Sigmoid colon (tissue), 7 donors: Measurements from ENCODE around the gene CMKLR1. TPM values are rescaled to one million over a fixed set of nuclear protein-coding genes. Genes with fewer than 3 reads are reported as not detected.

Source experiments
- DNase-seq: peaks from one replicate; pipeline ENCODE4 v3.0.0-alpha.2; 2019
- H3K27ac ChIP-seq, 4 donors: fragments of 200-600 bp; sonication (generic); one replicate each; pipeline ENCODE4 v1.5.1; 2016 to 2019; ENCODE audit warnings: mild to moderate bottlenecking in 1 of 4
- H3K27me3 ChIP-seq, 3 donors: fragments of 200-600 bp; sonication (generic); one replicate each; pipeline ENCODE4 v1.5.1; 2019; ENCODE audit warnings: mild to moderate bottlenecking in 1 of 3
- H3K36me3 ChIP-seq, 4 donors: fragments of 200-600 bp; sonication (generic); one replicate each; pipeline ENCODE4 v1.5.1; 2016 to 2019
- H3K4me1 ChIP-seq, 4 donors: fragments of 200-600 bp; sonication (generic); one replicate each; pipeline ENCODE4 v1.5.1; 2017 to 2019
- H3K4me3 ChIP-seq, 4 donors: fragments of 200-600 bp; sonication (generic); one replicate each; pipeline ENCODE4 v1.5.1; 2017 to 2019; ENCODE audit warnings: mild to moderate bottlenecking in 2 of 4, moderate library complexity in 1 of 4
- H3K9me3 ChIP-seq, 4 donors: fragments of 200-600 bp in 3 of 4; sonication (generic) in 3 of 4; one replicate each; pipeline versions ENCODE4 v1.5.1 to v1.6.1; 2013 to 2019
- EP300 ChIP-seq, 4 donors: sonication (generic); formaldehyde crosslinking; IDR thresholded peaks; one replicate each; pipeline ENCODE4 v1.6.1; 2017; ENCODE audit warnings: antibody characterized with exemption in 4 of 4
- POLR2A ChIP-seq, 2 donors: fragments of 450-650 bp; IDR thresholded peaks; one replicate each; pipeline ENCODE4 v1.6.1; 2016; ENCODE audit warnings: antibody characterized with exemption in 2 of 2, mild to moderate bottlenecking in 2 of 2, moderate library complexity in 2 of 2
- POLR2AphosphoS5 ChIP-seq, 4 donors: sonication (generic); formaldehyde crosslinking; IDR thresholded peaks; one replicate each; pipeline ENCODE4 v1.6.1; 2017; ENCODE audit warnings: antibody characterized with exemption in 4 of 4
- WGBS, 2 donors: extraction: QIAGEN DNeasy Blood & Tissue Kit; methylation state at CpG; one replicate each; pipeline ENCODE4 v1.1.7; 2013; 5-methylcytosine and 5-hydroxymethylcytosine counted together
- intact Hi-C: fragments of 100-400 bp; cut with DNase I; formaldehyde crosslinking; loops from one replicate; pipeline ENCODE4 v1.15.1; 2023
- polyA plus RNA-seq, 3 donors: library from polyadenylated mRNA; stranded (reverse); fragments of 200-250 nt; gene quantifications; one replicate each; pipeline ENCODE4 v1.2.3, GENCODE V29; 2013
- total RNA-seq, 4 donors: library from RNA; depleted of rRNA; stranded (reverse); fragments of >200 nt; gene quantifications; one replicate each; pipeline ENCODE4 v1.1.0, GENCODE V29; 2016
- TF ChIP-seq, protein P1 (sequence below), 4 experiments: fragments of 450-650 bp in 3 of 4; fragments of 200-600 bp in 1 of 4; IDR thresholded peaks; one replicate each; pipeline ENCODE4 v1.5.1; 2016 to 2019; ENCODE audit warnings: antibody characterized with exemption in 4 of 4, mild to moderate bottlenecking in 3 of 4, moderate library complexity in 2 of 4
- donor health status: healthy with polysubstance abuse.
- donor health status: Bipolar disorder and iron deficiency.
- donor health status: healthy.

Gene CMKLR1
- total and polyA plus RNA-seq, 7 donors: 3.0 to 14.8 (median 10.0) TPM

DNA sequence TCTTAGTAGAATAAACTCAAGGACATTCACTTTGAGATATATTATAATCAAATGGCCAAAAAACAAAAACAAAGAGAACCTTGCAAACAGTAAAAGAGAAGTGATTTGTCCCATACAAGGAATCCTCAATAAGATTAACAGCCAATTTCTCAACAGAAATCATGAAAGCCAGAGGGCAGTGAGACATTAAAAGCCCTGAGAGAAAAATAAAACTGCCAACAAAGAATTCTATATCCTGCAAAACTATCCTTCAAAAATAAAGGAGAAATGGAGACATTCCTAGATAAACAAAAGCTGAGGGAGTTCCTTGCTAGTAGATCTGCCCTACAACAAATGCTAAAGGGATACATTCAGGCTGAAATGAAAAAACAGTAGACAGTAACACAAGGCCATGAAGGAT lies 78.1 kb downstream of the CMKLR1 start:
- H3K27me3 ChIP-seq: no peaks in the 10 kb centered on the region
- H3K36me3 ChIP-seq: no peaks in the 10 kb centered on the region
- H3K9me3 ChIP-seq: peaks cover 0 to 4% (median 2%) of the 10 kb centered on the region in 4 donors
- H3K27ac ChIP-seq: no peak overlapping the region
- no peaks in the 10 kb centered on the region for H3K4me1 ChIP-seq
- no peak for DNase-seq
- intact Hi-C loops: no loop called here
- H3K4me3 ChIP-seq: no peak overlapping the region
- TF ChIP-seq, protein P1, sequence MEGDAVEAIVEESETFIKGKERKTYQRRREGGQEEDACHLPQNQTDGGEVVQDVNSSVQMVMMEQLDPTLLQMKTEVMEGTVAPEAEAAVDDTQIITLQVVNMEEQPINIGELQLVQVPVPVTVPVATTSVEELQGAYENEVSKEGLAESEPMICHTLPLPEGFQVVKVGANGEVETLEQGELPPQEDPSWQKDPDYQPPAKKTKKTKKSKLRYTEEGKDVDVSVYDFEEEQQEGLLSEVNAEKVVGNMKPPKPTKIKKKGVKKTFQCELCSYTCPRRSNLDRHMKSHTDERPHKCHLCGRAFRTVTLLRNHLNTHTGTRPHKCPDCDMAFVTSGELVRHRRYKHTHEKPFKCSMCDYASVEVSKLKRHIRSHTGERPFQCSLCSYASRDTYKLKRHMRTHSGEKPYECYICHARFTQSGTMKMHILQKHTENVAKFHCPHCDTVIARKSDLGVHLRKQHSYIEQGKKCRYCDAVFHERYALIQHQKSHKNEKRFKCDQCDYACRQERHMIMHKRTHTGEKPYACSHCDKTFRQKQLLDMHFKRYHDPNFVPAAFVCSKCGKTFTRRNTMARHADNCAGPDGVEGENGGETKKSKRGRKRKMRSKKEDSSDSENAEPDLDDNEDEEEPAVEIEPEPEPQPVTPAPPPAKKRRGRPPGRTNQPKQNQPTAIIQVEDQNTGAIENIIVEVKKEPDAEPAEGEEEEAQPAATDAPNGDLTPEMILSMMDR (IDR thresholded peaks at IDR 0.05): no peak
- TF ChIP-seq POLR2AphosphoS5 (IDR thresholded peaks at IDR 0.05) (no peak), EP300 (IDR thresholded peaks at IDR 0.05) (no peak), POLR2A (IDR thresholded peaks at IDR 0.05) (no peak)

DNA sequence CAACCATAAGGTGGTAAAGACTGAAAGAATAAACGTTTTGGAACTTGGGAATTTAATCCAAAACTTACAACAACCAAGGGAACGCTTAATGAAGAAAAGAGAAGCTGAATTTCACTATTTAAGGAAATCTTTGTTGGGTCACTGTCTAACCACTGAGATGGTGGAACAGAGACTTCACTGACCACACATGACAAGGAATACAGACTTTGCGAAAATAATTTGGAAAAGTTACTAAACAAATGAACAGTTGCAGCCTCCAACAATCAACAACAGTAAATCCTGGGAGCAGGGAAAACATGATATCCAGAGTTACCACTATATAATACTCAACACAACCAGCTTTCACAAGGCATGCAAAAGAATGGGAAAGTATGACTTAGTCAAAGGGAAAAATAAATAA lies 79.1 kb downstream of the CMKLR1 start:
- DNase-seq: no peak
- WGBS, 2 donors: 43 to 71% methylated on average over 3 of the region's 3 CpGs
- Histone ChIP-seq H3K9me3 (peaks cover 0 to 4% (median 2%) of the 10 kb centered on the region in 4 donors), H3K36me3 (no peaks in the 10 kb centered on the region), H3K27me3 (no peaks in the 10 kb centered on the region), H3K4me3 (no peak overlapping the region), H3K27ac (no peak overlapping the region), H3K4me1 (no peaks in the 10 kb centered on the region)
- intact Hi-C loops: no loop called here
- TF ChIP-seq POLR2AphosphoS5 (IDR thresholded peaks at IDR 0.05): no peak
- no peak for TF ChIP-seq EP300 (IDR thresholded peaks at IDR 0.05)
- no peak for TF ChIP-seq POLR2A (IDR thresholded peaks at IDR 0.05)
- TF ChIP-seq, protein P1 (IDR thresholded peaks at IDR 0.05): no peak

DNA sequence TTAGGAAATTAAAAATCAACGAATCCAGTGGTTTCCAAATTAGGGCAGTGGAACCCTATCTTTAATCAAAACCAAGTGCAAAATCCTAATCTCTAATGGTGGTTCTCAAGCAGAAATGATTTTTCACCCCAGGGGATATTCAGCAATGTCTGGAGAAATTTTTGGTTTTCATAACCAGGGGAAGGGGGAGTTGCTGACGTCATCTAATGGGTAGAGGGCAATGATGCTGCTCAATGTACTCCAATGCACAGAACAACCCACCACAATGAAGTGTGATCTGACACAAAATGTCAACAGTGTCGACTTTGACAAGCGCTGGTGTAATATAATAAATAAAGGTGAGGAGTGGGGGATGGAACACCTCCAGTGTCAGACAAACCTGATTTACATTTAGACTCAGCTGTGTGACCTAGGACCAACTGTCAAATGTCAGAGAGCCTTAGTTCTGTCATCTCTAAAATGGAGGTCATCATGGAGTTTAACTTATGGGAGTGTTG lies 81.5 kb downstream of the CMKLR1 start:
- Histone ChIP-seq H3K27ac (no peak overlapping the region), H3K4me3 (no peak overlapping the region), H3K27me3 (peaks cover 0 to 15% (median 0%) of the 10 kb centered on the region in 3 donors), H3K9me3 (peaks cover 0 to 4% (median 2%) of the 10 kb centered on the region in 4 donors), H3K4me1 (no peaks in the 10 kb centered on the region), H3K36me3 (no peaks in the 10 kb centered on the region)
- no peak for DNase-seq
- WGBS, 2 donors: 75 to 87% methylated on average over 4 of the region's 4 CpGs
- TF ChIP-seq POLR2A (IDR thresholded peaks at IDR 0.05): no peak
- no peak for TF ChIP-seq POLR2AphosphoS5 (IDR thresholded peaks at IDR 0.05)
- TF ChIP-seq, protein P1 (IDR thresholded peaks at IDR 0.05): no peak
- no peak for TF ChIP-seq EP300 (IDR thresholded peaks at IDR 0.05)
- intact Hi-C loops: no loop called here

DNA sequence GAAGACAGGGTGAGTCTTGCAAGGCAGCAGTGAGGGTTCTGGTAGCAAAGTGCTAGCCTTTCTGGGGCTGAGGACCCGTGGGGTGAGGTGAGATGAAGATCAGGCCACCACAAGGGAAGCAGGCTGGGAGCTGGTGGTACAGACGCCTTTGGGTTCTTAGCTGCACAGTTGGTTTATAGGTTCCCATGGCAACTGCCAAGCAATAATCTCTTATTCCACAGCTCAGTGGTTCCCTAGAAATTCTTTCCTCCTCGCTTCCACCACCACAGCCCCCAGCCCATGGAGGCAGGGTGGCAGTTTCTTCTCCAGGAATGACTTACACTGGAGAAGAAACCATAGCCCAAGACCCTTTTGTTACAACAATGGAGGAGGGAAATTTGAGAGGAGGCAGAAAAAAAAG lies 82.1 kb downstream of the CMKLR1 start:
- Histone ChIP-seq H3K4me3 (no peak overlapping the region), H3K4me1 (no peaks in the 10 kb centered on the region), H3K36me3 (no peaks in the 10 kb centered on the region), H3K27ac (no peak overlapping the region), H3K9me3 (peaks cover 0 to 4% (median 2%) of the 10 kb centered on the region in 4 donors), H3K27me3 (peaks cover 0 to 22% (median 0%) of the 10 kb centered on the region in 3 donors)
- TF ChIP-seq POLR2AphosphoS5 (IDR thresholded peaks at IDR 0.05) (no peak), EP300 (IDR thresholded peaks at IDR 0.05) (no peak), POLR2A (IDR thresholded peaks at IDR 0.05) (no peak)
- TF ChIP-seq, protein P1 (IDR thresholded peaks at IDR 0.05): no peak
- DNase-seq: no peak
- WGBS, 2 donors: 34 to 37% methylated on average over 3 of the region's 3 CpGs
- intact Hi-C loops: no loop called here

DNA sequence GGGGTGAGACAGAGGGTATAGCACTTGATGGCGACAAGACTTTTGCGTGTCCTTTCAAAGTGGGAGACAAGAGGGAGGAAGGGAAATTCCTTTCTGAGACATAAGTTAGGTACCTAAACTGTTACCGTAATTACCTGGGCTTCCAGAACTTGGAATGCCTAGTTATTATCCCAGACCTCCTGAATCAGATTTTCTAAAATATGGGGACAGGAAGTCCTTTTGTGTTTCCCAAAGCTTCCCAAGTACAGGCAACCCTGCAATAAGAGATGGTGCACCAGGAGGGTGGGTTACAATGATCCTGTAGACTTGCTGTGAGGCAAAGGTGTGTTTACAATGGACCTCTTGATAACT lies 83.9 kb downstream of the CMKLR1 start:
- intact Hi-C loops: no loop called here
- TF ChIP-seq EP300 (IDR thresholded peaks at IDR 0.05) (no peak), POLR2A (IDR thresholded peaks at IDR 0.05) (no peak), POLR2AphosphoS5 (IDR thresholded peaks at IDR 0.05) (no peak)
- DNase-seq: no peak
- H3K4me1 ChIP-seq: no peaks in the 10 kb centered on the region
- no peaks in the 10 kb centered on the region for H3K36me3 ChIP-seq
- H3K27ac ChIP-seq: no peak overlapping the region
- peaks cover 0 to 27% (median 0%) of the 10 kb centered on the region in 3 donors for H3K27me3 ChIP-seq
- peaks cover 0 to 2% (median 0%) of the 10 kb centered on the region in 4 donors for H3K9me3 ChIP-seq
- H3K4me3 ChIP-seq: no peak overlapping the region
- 40 to 75% methylated on average over 3 of the region's 3 CpGs for WGBS, 2 donors
